ENCODE data around the gene ZNF597.

GRCh38 chr16:3485821-3486505 lies 42.7 kb upstream of the ZNF597 start:
- TF ChIP-seq POLR2A (IDR thresholded peaks at IDR 0.05) = no peak
- TF ChIP-seq, protein P1, sequence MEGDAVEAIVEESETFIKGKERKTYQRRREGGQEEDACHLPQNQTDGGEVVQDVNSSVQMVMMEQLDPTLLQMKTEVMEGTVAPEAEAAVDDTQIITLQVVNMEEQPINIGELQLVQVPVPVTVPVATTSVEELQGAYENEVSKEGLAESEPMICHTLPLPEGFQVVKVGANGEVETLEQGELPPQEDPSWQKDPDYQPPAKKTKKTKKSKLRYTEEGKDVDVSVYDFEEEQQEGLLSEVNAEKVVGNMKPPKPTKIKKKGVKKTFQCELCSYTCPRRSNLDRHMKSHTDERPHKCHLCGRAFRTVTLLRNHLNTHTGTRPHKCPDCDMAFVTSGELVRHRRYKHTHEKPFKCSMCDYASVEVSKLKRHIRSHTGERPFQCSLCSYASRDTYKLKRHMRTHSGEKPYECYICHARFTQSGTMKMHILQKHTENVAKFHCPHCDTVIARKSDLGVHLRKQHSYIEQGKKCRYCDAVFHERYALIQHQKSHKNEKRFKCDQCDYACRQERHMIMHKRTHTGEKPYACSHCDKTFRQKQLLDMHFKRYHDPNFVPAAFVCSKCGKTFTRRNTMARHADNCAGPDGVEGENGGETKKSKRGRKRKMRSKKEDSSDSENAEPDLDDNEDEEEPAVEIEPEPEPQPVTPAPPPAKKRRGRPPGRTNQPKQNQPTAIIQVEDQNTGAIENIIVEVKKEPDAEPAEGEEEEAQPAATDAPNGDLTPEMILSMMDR (IDR thresholded peaks at IDR 0.05) = no peak

Measured in lower leg skin (tissue), 3 donors.